ENCODE measurements around the gene COLEC12. TPM values are rescaled to one million over a fixed set of nuclear protein-coding genes. Genes with fewer than 3 reads are reported as not detected.

The COLEC12 gene
- total RNA-seq, 4 donors from 2014 or later, result 20.9 to 75.1 (median 50.4) TPM

- TF ChIP-seq CTCF (IDR thresholded peaks at IDR 0.05; ENCODE audit: low read depth), result no peak
These were observed 6.2 kb downstream of the COLEC12 start for GRCh38 chr18:493986-494983.

GRCh38 chr18:492451-492850, 8.1 kb downstream of the COLEC12 start:
- no peak for TF ChIP-seq CTCF (IDR thresholded peaks at IDR 0.05; ENCODE audit: low read depth)

- TF ChIP-seq CTCF (IDR thresholded peaks at IDR 0.05; ENCODE audit: low read depth), result no peak
These were observed 9.9 kb downstream of the COLEC12 start for GRCh38 chr18:490624-491023.

- no peak for TF ChIP-seq CTCF (IDR thresholded peaks at IDR 0.05; ENCODE audit: low read depth)
These were observed 10.5 kb downstream of the COLEC12 start for GRCh38 chr18:490024-490366.

- no peak for TF ChIP-seq CTCF (IDR thresholded peaks at IDR 0.05; ENCODE audit: low read depth)
These were observed 11.1 kb downstream of the COLEC12 start for GRCh38 chr18:489244-490023.

GRCh38 chr18:486929-487740, 13.4 kb downstream of the COLEC12 start:
- TF ChIP-seq CTCF (IDR thresholded peaks at IDR 0.05; ENCODE audit: low read depth), result no peak
